Measurements from ENCODE around the gene ALDH1A1.

DNA sequence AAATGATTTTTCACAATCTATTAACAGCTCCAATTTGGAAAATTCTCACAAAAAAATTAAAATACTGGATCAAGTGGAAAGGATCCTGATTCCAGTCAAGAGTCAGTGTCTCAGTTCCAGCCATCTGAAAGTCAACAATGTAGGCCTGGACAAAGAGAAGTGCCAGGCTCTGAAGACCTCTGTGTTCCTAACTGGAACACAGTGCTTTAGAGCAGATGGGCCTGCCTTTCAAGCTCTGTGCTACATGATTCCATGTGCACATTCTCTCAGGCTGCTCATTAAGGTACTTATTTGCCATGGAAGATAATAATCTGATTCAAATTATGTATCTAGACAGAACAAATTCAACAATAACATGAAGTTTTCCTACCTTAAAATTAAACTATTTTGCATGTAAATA is 30.2 kb upstream of the ALDH1A1 start:
- TF ChIP-seq FIP1L1 (IDR thresholded peaks at IDR 0.05; ENCODE audit: low read depth, low read length, poor library complexity, severe bottlenecking) (no peak), KDM1A (IDR thresholded peaks at IDR 0.05) (no peak), MNT (conservative IDR thresholded peaks at IDR 0.05) (no peak), SP2 (IDR thresholded peaks at IDR 0.05; ENCODE audit: extremely low read depth, low read depth, low read length, poor library complexity, severe bottlenecking) (no peak), CBFA2T2 (conservative IDR thresholded peaks at IDR 0.05) (no peak), ESRRA (IDR thresholded peaks at IDR 0.05; ENCODE audit: borderline replicate concordance, low read depth) (no peak), DMBX1 (CRISPR knock-in tag; IDR thresholded peaks at IDR 0.05; ENCODE audit: borderline replicate concordance) (no peak), CTCF (IDR thresholded peaks at IDR 0.05 in 2 of 3, conservative IDR thresholded peaks at IDR 0.05 in 1 of 3; ENCODE audit: insufficient read depth in 2 of 3, low read depth in 1 of 3, low read length in 3 of 3) (no peak), ZNF217 (CRISPR knock-in tag; IDR thresholded peaks at IDR 0.05) (no peak), TAF7 (tag; IDR thresholded peaks at IDR 0.05) (no peak), FOXA3 (CRISPR knock-in tag; conservative IDR thresholded peaks at IDR 0.05 in 1 of 2, IDR thresholded peaks at IDR 0.05 in 1 of 2) (no peak)
